ENCODE data around the gene MAGIX. TPM values are rescaled to one million over a fixed set of nuclear protein-coding genes. Genes with fewer than 3 reads are reported as not detected.

Gene MAGIX
- total and polyA plus RNA-seq, 2 experiments from 2014 or later = 0.66 to 0.83 TPM

DNA sequence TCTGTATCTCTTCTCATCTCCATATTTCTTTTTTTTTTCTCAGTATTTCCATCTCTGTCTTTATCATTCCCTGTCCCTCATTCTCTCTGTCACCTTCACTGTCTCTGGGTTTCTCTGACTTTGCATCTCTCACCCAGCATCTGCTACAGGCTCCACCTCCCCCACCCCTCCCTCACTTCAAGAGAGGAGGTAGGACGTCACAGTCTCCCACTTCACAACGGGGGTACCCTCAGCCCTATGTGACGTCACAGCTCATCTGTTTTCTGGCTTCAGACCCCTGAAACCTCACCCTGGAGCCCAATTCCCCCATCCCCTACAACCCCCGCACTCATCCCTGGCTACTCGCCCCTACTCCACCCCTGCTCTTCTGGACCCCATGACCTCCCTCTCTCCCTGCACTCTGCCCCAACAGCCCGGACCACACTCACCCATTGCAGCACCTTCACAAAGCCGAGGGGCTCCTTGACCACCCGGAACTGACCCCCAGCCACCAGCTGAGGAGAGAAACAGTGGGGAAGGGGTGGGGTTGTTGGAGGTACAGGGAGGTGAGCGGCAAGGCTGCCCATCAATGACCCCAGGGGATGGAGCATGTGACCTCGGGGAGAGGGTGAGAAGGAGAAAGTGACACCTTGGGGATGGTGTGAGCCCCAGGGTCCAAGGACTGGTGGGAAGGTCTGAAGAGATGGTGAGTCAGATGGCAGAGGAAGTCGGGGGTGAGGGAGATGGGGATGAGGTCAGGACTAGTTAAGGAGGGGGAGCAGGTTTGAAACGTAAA lies 36.2 kb downstream of the MAGIX start:
- no peaks in the 10 kb centered on the region for H3F3A ChIP-seq (replicated peaks; ENCODE audit: low read depth)
- no peaks in the 10 kb centered on the region for H3K27me3 ChIP-seq (ENCODE audit: insufficient read depth)
- H3K79me2 ChIP-seq (replicated peaks; ENCODE audit: insufficient read depth) = no peaks in the 10 kb centered on the region
- no peaks in the 10 kb centered on the region for H3K4me1 ChIP-seq (ENCODE audit: insufficient read depth)
- TF ChIP-seq CREB1 (CRISPR knock-in tag; IDR thresholded peaks at IDR 0.05; ENCODE audit: low read depth) (peak; percentile 79), JUNB (IDR thresholded peaks at IDR 0.05; ENCODE audit: unreplicated experiment) (no peak)
- peak overlapping the region; percentile 58 for H3K4me3 ChIP-seq
- no peak overlapping the region for H3K27ac ChIP-seq (ENCODE audit: low read depth)
- H3K9me2 ChIP-seq (ENCODE audit: insufficient read depth) = no peaks in the 10 kb centered on the region
- H3K36me3 ChIP-seq (ENCODE audit: insufficient read depth) = no peaks in the 10 kb centered on the region
- H4K20me1 ChIP-seq (replicated peaks; ENCODE audit: insufficient read depth) = no peaks in the 10 kb centered on the region
- peak; percentile 18 for DNase-seq (ENCODE audit: low spot score)
- H2AFZ ChIP-seq = no peak overlapping the region
- Mint-ChIP-seq H3K27ac (no peak overlapping the region), H3K9me3 (no peaks in the 10 kb centered on the region), H3K4me1 (peaks cover 20% of the 10 kb centered on the region), H3K4me3 (peak overlapping the region; percentile 71), H3K36me3 (ENCODE audit: low read depth) (no peaks in the 10 kb centered on the region; the same call in 2 of the 3 replicates), H3K27me3 (ENCODE audit: insufficient read depth, low read depth, poor library complexity) (peaks cover 2% of the 10 kb centered on the region)
- ATAC-seq = peak; percentile 14
- peak overlapping the region; percentile 79 for H3K4me2 ChIP-seq

DNA sequence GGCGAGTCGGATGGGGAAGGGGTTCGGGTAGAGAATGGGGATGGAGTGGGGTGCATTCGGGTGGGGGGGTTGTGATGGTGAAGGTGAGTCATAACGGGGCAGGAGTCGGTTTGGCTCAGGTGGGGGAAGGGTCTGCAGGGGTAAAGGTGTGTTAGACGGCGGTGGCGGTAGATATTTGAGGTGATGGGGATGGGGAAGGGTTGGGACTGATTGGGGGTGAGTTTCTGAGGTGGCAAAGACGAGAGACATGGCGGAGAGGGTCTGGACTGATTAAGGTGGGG lies 36.7 kb downstream of the MAGIX start:
- Histone ChIP-seq H3K27ac (ENCODE audit: low read depth) (no peak overlapping the region), H2AFZ (no peak overlapping the region), H3F3A (replicated peaks; ENCODE audit: low read depth) (no peaks in the 10 kb centered on the region), H3K79me2 (replicated peaks; ENCODE audit: insufficient read depth) (no peaks in the 10 kb centered on the region), H4K20me1 (replicated peaks; ENCODE audit: insufficient read depth) (no peaks in the 10 kb centered on the region), H3K4me1 (ENCODE audit: insufficient read depth) (no peaks in the 10 kb centered on the region), H3K9me2 (ENCODE audit: insufficient read depth) (no peaks in the 10 kb centered on the region), H3K36me3 (ENCODE audit: insufficient read depth) (no peaks in the 10 kb centered on the region), H3K4me3 (peak overlapping the region; percentile 58), H3K4me2 (peak overlapping the region; percentile 79), H3K27me3 (ENCODE audit: insufficient read depth) (no peaks in the 10 kb centered on the region)
- Mint-ChIP-seq H3K27me3 (ENCODE audit: insufficient read depth, low read depth, poor library complexity) (peaks cover 2% of the 10 kb centered on the region), H3K4me3 (peak overlapping the region; percentile 71), H3K36me3 (ENCODE audit: low read depth) (no peaks in the 10 kb centered on the region; the same call in 2 of the 3 replicates), H3K9me3 (no peaks in the 10 kb centered on the region), H3K27ac (no peak overlapping the region), H3K4me1 (peaks cover 16% of the 10 kb centered on the region)
- TF ChIP-seq ZNF114 (CRISPR knock-in tag; IDR thresholded peaks at IDR 0.05) = no peak
- no peak for TF ChIP-seq EZH2phosphoT487 (IDR thresholded peaks at IDR 0.05; ENCODE audit: unreplicated experiment)
- no peak for TF ChIP-seq NANOG (IDR thresholded peaks at IDR 0.05; ENCODE audit: borderline replicate concordance)
- no peak for TF ChIP-seq CREB1 (CRISPR knock-in tag; IDR thresholded peaks at IDR 0.05; ENCODE audit: low read depth)
- no peak for TF ChIP-seq JUNB (IDR thresholded peaks at IDR 0.05; ENCODE audit: unreplicated experiment)
- TF ChIP-seq, protein P1, sequence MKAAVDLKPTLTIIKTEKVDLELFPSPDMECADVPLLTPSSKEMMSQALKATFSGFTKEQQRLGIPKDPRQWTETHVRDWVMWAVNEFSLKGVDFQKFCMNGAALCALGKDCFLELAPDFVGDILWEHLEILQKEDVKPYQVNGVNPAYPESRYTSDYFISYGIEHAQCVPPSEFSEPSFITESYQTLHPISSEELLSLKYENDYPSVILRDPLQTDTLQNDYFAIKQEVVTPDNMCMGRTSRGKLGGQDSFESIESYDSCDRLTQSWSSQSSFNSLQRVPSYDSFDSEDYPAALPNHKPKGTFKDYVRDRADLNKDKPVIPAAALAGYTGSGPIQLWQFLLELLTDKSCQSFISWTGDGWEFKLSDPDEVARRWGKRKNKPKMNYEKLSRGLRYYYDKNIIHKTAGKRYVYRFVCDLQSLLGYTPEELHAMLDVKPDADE (IDR thresholded peaks at IDR 0.05) = no peak
- DNase-seq (ENCODE audit: low spot score) = no peak
- ATAC-seq = no peak; the same call in 2 of the 3 replicates

DNA sequence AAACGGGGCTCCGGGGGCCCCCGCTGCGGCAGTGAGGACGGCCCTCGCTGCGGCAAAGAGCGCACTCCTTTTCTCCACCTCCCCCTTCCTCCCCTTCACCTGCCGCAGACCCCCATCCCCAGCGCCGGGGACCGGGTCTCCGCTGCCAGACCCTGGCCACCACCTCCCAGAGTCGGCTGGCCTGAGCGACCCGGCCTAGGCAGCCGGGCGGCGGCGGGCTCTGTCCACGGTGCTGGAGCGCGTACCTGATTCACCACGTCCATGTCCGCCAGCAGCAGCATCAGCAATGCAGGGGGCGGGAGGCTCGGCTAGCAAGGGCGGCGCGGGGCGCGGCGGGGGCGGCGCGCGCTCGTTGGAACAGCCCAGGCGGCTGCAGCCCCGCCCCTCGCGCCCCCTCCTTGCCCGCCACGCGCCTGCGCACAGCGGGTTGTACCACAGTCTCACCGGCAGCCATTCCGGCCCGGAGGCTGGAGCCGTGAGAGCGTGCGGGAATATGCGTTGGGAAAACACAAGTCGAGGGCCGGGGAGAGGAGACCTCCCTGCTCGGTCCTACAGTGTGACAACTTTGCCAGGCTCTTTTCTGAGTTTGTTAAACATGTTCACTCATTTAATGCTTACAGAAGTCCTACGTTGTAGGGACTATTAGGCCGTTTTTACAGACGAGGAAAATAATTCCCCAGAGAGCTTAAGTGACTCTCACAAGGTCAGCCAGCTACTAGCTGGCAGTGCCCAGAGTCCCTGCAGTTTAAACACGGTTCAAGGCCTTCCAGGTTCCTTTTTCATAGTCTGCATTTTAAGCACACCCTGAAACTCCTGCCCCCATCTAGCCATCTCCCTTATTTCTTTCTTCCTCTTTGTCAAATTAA lies 37.6 kb downstream of the MAGIX start, which contains the start of gene SYP:
SYP (minus strand) TSS at position 288 of the 866 bp plus-strand sequence; CDS start at position 281, 7 bp downstream.
- no peaks in the 10 kb centered on the region for H3K36me3 ChIP-seq (ENCODE audit: insufficient read depth)
- Mint-ChIP-seq H3K4me1 (peaks cover 16% of the 10 kb centered on the region), H3K36me3 (ENCODE audit: low read depth) (no peaks in the 10 kb centered on the region; the same call in 2 of the 3 replicates), H3K27me3 (ENCODE audit: insufficient read depth, low read depth, poor library complexity) (peaks cover 2% of the 10 kb centered on the region), H3K9me3 (no peaks in the 10 kb centered on the region), H3K4me3 (peak within 1 kb of the TSS; percentile 71), H3K27ac (no peak within 1 kb of the TSS)
- no peaks in the 10 kb centered on the region for H3K27me3 ChIP-seq (ENCODE audit: insufficient read depth)
- H3K4me3 ChIP-seq = peak within 1 kb of the TSS; percentile 58
- H3K9me2 ChIP-seq (ENCODE audit: insufficient read depth) = no peaks in the 10 kb centered on the region
- H3K4me2 ChIP-seq = peak within 1 kb of the TSS; percentile 79
- no peaks in the 10 kb centered on the region for H3K79me2 ChIP-seq (replicated peaks; ENCODE audit: insufficient read depth)
- peak within 1 kb of the TSS; percentile 79 for H3K27ac ChIP-seq (ENCODE audit: low read depth)
- DNase-seq (ENCODE audit: low spot score) = peak; percentile 83
- peak; percentile 95 for ATAC-seq
- no peaks in the 10 kb centered on the region for H3K4me1 ChIP-seq (ENCODE audit: insufficient read depth)
- no peaks in the 10 kb centered on the region for H4K20me1 ChIP-seq (replicated peaks; ENCODE audit: insufficient read depth)
- H3F3A ChIP-seq (replicated peaks; ENCODE audit: low read depth) = no peaks in the 10 kb centered on the region
- 0 out of 2 replicates have a peak within 1 kb of the TSS, but pooled peaks have one; percentile 10 for H2AFZ ChIP-seq
- TF ChIP-seq, protein P2, sequence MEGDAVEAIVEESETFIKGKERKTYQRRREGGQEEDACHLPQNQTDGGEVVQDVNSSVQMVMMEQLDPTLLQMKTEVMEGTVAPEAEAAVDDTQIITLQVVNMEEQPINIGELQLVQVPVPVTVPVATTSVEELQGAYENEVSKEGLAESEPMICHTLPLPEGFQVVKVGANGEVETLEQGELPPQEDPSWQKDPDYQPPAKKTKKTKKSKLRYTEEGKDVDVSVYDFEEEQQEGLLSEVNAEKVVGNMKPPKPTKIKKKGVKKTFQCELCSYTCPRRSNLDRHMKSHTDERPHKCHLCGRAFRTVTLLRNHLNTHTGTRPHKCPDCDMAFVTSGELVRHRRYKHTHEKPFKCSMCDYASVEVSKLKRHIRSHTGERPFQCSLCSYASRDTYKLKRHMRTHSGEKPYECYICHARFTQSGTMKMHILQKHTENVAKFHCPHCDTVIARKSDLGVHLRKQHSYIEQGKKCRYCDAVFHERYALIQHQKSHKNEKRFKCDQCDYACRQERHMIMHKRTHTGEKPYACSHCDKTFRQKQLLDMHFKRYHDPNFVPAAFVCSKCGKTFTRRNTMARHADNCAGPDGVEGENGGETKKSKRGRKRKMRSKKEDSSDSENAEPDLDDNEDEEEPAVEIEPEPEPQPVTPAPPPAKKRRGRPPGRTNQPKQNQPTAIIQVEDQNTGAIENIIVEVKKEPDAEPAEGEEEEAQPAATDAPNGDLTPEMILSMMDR (conservative IDR thresholded peaks at IDR 0.05; ENCODE audit: low read depth in 2 of 2) = no peak
- TF ChIP-seq NANOG (IDR thresholded peaks at IDR 0.05; ENCODE audit: borderline replicate concordance) (no peak), EZH2phosphoT487 (IDR thresholded peaks at IDR 0.05; ENCODE audit: unreplicated experiment) (no peak), POLR2AphosphoS5 (IDR thresholded peaks at IDR 0.05; ENCODE audit: low read depth) (peak; percentile 82), STAT1 (IDR thresholded peaks at IDR 0.05; ENCODE audit: unreplicated experiment) (no peak), CREB1 (CRISPR knock-in tag; IDR thresholded peaks at IDR 0.05; ENCODE audit: low read depth) (peak; percentile 67), JUNB (IDR thresholded peaks at IDR 0.05; ENCODE audit: unreplicated experiment) (no peak)
- TF ChIP-seq, protein P3, sequence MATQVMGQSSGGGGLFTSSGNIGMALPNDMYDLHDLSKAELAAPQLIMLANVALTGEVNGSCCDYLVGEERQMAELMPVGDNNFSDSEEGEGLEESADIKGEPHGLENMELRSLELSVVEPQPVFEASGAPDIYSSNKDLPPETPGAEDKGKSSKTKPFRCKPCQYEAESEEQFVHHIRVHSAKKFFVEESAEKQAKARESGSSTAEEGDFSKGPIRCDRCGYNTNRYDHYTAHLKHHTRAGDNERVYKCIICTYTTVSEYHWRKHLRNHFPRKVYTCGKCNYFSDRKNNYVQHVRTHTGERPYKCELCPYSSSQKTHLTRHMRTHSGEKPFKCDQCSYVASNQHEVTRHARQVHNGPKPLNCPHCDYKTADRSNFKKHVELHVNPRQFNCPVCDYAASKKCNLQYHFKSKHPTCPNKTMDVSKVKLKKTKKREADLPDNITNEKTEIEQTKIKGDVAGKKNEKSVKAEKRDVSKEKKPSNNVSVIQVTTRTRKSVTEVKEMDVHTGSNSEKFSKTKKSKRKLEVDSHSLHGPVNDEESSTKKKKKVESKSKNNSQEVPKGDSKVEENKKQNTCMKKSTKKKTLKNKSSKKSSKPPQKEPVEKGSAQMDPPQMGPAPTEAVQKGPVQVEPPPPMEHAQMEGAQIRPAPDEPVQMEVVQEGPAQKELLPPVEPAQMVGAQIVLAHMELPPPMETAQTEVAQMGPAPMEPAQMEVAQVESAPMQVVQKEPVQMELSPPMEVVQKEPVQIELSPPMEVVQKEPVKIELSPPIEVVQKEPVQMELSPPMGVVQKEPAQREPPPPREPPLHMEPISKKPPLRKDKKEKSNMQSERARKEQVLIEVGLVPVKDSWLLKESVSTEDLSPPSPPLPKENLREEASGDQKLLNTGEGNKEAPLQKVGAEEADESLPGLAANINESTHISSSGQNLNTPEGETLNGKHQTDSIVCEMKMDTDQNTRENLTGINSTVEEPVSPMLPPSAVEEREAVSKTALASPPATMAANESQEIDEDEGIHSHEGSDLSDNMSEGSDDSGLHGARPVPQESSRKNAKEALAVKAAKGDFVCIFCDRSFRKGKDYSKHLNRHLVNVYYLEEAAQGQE (IDR thresholded peaks at IDR 0.05; ENCODE audit: unreplicated experiment) = peak; percentile 90
